ENCODE results near the gene FAM162A.
"Not testable (repeated sequence)": the region's sequence is repeated elsewhere in the genome, so short reads cannot be mapped to it uniquely, and the experiment has no call there.

DNA sequence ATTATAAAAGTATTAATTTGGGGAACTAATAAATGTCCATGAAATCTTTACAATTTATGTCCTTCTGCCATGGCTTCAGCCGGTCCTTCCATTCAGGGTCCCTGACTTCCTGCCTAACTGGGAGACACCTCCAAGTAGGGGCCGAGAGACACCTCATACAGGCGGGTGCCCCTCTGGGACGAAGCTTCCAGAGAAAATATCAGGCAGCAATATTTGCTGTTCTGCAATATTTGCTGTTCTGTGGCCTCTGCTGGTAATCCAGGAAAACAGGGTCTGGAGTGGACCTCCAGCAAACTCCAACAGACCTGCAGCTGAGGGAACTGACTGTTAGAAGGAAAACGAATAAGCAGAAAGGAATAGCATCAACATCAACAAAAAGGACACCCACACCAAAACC is 60.5 kb downstream of the FAM162A start:
- TF ChIP-seq, protein P1, sequence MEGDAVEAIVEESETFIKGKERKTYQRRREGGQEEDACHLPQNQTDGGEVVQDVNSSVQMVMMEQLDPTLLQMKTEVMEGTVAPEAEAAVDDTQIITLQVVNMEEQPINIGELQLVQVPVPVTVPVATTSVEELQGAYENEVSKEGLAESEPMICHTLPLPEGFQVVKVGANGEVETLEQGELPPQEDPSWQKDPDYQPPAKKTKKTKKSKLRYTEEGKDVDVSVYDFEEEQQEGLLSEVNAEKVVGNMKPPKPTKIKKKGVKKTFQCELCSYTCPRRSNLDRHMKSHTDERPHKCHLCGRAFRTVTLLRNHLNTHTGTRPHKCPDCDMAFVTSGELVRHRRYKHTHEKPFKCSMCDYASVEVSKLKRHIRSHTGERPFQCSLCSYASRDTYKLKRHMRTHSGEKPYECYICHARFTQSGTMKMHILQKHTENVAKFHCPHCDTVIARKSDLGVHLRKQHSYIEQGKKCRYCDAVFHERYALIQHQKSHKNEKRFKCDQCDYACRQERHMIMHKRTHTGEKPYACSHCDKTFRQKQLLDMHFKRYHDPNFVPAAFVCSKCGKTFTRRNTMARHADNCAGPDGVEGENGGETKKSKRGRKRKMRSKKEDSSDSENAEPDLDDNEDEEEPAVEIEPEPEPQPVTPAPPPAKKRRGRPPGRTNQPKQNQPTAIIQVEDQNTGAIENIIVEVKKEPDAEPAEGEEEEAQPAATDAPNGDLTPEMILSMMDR (IDR thresholded peaks at IDR 0.05; ENCODE audit: low read length), result not testable (repeated sequence)
- not testable (repeated sequence) for TF ChIP-seq EZH2 (IDR thresholded peaks at IDR 0.05; ENCODE audit: borderline replicate concordance, low read length)

Measured in OCI-LY1 (cell line).